Activated T-cell treated with anti-CD3 and anti-CD28 coated beads, Interleukin-2, amount 50 U/mL, for 4 hours (primary cell): ENCODE data around the gene ZPBP2. TPM values are rescaled to one million over a fixed set of nuclear protein-coding genes. Genes with fewer than 3 reads are reported as not detected.

ENCODE experiments used
- ATAC-seq, 2 donors: fragments of 200-7000 bp; cut with Tn5 transposase; one replicate each; pipeline ENCODE4 v1.10.0; 2021
- DNase-seq: peaks from one replicate; pipeline ENCODE4 v3.0.0-alpha.2; 2020
- H3K27me3 Mint-ChIP-seq: one replicate; pipeline ENCODE4 v1.8.0; 2021; ENCODE audit warnings: low read depth, mixed read lengths
- H3K36me3 Mint-ChIP-seq: one replicate; pipeline ENCODE4 v1.8.0; 2022; ENCODE audit warnings: mixed read lengths; ENCODE audit not compliant: insufficient read depth
- H3K4me1 Mint-ChIP-seq: one replicate; pipeline ENCODE4 v1.8.0; 2021; ENCODE audit warnings: low read depth, mixed read lengths
- H3K4me3 Mint-ChIP-seq: one replicate; pipeline ENCODE4 v1.8.0; 2021; ENCODE audit warnings: mild to moderate bottlenecking, moderate library complexity, mixed read lengths
- H3K9me3 Mint-ChIP-seq: one replicate; pipeline ENCODE4 v1.8.0; 2021; ENCODE audit warnings: mixed read lengths
- total RNA-seq, 3 donors: library from RNA; stranded (reverse); gene quantifications; one replicate each; pipeline ENCODE4 v1.2.1, GENCODE V29; 2021

The ZPBP2 gene
- total RNA-seq, 3 donors from 2014 or later, result 0.16 to 0.28 TPM; not detected in 1

DNA sequence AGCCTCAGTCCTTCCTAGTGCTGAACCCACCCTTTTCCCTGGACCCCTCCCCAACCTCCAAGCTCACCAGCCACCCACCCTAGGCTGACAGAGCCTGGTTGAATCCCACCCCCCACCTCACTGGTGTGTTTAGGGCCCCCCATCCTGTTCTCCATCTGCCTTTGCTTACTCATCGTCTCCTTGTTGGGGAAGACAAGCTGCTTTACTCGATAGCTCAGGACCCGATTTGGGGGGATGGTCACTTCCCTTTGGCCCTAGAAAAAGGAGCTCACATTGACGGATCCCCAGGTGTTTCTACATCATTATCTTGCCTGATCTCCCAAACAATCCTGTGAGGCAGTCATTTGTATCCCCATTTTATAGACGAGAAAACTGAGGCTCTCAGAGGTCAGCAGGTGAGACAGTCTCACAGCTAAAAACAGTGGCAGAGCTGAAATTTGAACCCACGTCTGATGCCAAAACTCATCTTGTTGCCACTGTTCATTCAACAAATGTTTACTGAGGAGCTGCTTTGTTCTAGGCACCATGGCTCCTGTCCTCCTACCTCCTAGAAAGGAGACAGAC lies 40.9 kb downstream of the ZPBP2 start:
- H3K36me3 Mint-ChIP-seq, result peaks cover 35% of the 10 kb centered on the region
- ATAC-seq, result no peak
- no peak overlapping the region for H3K4me3 Mint-ChIP-seq
- no peaks in the 10 kb centered on the region for H3K27me3 Mint-ChIP-seq
- H3K4me1 Mint-ChIP-seq, result peaks cover 6% of the 10 kb centered on the region
- no peaks in the 10 kb centered on the region for H3K9me3 Mint-ChIP-seq
- no peak for DNase-seq

- ATAC-seq (no peak), DNase-seq (no peak)
- Mint-ChIP-seq H3K36me3 (peaks cover 34% of the 10 kb centered on the region), H3K9me3 (no peaks in the 10 kb centered on the region), H3K4me3 (no peak overlapping the region), H3K4me1 (peaks cover 23% of the 10 kb centered on the region), H3K27me3 (no peaks in the 10 kb centered on the region)
Measured at GRCh38 chr17:39913989-39914388, 46.0 kb downstream of the ZPBP2 start.

DNA sequence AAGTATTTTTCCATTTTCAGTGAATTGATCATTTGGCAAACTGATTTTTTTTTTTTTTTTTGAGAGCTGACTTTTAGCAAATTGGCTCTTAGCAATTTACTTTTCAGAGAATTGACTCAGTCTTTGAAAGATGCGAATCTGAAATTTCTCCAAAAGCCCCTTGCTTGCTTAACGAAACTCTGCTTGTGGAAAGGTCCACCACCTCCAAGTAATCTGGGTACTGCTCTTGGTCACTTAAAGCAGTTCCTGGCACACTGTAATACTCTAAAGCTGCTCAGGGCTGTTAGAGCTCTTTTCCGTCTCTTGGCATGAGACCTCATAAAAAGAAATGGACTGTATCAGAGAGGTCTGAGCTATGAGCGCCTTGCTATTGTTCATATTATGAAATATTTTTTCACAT lies 47.6 kb downstream of the ZPBP2 start:
- Mint-ChIP-seq H3K36me3 (peaks cover 32% of the 10 kb centered on the region), H3K4me1 (peaks cover 31% of the 10 kb centered on the region), H3K4me3 (no peak overlapping the region), H3K9me3 (no peaks in the 10 kb centered on the region), H3K27me3 (no peaks in the 10 kb centered on the region)
- ATAC-seq (no peak), DNase-seq (no peak)

DNA sequence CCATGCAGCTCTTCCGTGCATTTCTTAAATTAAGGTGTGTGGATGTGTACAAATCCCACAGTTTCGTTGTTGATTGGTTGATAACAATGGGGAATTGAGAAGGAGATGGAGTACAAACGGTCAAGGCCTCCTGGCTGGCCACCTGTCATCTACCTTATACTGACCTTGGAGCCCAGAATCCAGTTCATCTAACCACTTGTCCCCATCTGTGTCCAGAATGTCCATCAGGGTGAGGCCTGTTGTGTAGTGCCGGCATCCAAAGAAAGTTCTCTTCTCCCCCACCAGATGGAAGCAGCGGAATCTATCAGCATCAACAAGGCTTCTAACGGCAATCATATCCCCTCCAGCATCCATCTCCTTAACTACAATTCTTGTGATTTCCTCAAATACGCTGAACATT lies 48.9 kb downstream of the ZPBP2 start:
- DNase-seq (no peak), ATAC-seq (no peak)
- H3K36me3 Mint-ChIP-seq, result peaks cover 33% of the 10 kb centered on the region
- H3K4me1 Mint-ChIP-seq, result peaks cover 45% of the 10 kb centered on the region
- H3K4me3 Mint-ChIP-seq, result no peak overlapping the region
- no peaks in the 10 kb centered on the region for H3K27me3 Mint-ChIP-seq
- H3K9me3 Mint-ChIP-seq, result no peaks in the 10 kb centered on the region

- Mint-ChIP-seq H3K4me1 (peaks cover 62% of the 10 kb centered on the region), H3K36me3 (peaks cover 29% of the 10 kb centered on the region), H3K4me3 (no peak overlapping the region), H3K27me3 (no peaks in the 10 kb centered on the region), H3K9me3 (no peaks in the 10 kb centered on the region)
- no peak for ATAC-seq
- no peak for DNase-seq
Measured at GRCh38 chr17:39919087-39919683, 51.2 kb downstream of the ZPBP2 start.

DNA sequence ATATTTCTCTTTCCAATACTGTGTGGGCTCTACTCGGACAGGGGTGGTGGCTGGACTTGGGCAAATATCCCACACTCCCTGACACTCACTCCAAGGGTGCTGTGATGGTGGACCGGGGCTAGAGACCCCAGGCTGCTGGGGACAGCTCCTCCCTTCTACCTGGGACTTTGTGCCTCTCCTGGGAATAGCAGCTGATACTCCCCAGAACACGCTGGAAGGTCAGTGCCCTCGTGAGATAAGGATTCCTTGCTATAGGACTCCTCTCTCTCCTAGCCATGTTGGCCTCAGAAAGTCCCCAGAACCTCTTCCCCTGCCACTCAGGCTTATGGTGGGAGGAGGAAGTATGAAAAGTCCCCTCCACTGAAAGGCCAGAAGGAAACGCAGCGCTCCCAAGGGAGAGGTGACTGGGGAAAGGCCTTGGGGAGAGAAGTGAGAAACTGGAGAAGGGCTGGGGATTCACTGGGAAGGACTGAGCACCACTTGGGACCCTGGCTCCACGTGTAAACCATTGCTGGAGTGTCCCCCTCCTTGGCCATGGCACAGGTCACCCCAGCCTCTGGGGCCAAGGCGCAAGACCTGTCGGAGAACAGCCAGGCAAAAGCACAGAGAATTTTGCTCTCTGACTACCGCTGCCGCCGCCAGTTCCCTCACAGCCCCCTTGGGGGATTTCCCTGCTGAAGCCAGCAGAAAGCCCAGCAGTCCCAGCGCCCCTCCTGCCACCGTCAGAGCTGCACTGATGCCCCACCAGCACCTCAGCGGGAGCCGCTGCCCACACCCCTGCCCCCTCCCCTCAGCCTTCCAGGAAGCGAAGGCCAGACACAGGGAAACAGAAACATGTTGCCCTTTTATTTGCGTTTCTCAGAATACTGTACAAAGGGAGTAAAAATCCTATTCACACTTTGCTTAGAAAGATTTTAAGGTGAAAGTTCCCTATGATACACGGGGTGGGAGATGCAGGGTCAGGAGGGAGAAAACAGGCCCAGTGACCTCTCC lies 52.5 kb downstream of the ZPBP2 start:
- ATAC-seq (peak; percentile 69 to 78), DNase-seq (peak; percentile 54)
- Mint-ChIP-seq H3K4me1 (peaks cover 72% of the 10 kb centered on the region), H3K4me3 (peak overlapping the region; percentile 50), H3K27me3 (no peaks in the 10 kb centered on the region), H3K9me3 (no peaks in the 10 kb centered on the region), H3K36me3 (peaks cover 30% of the 10 kb centered on the region)

DNA sequence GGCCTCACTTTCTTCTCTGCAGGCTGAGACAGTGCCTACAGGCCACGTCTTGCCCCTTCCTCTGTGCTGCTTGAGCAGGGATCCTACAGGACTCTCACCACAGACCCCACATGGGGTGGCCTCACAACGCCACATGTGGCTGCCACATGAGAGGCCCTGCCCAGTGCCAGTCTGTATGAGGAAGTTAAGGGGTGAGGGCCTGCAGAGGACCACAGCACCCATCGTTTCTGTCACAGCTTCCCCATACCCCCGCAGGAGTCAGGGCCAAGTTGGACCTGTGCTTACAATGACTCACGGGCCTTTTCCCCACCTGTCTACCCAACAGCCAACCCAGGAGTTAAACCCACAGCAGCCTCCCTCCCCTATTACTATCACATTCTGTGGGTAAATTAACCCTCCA lies 53.3 kb downstream of the ZPBP2 start:
- Mint-ChIP-seq H3K36me3 (peaks cover 26% of the 10 kb centered on the region), H3K27me3 (no peaks in the 10 kb centered on the region), H3K9me3 (no peaks in the 10 kb centered on the region), H3K4me3 (peak overlapping the region; percentile 37), H3K4me1 (peaks cover 79% of the 10 kb centered on the region)
- DNase-seq, result no peak
- ATAC-seq, result peak; percentile 52 to 53

- peaks cover 23% of the 10 kb centered on the region for H3K36me3 Mint-ChIP-seq
- no peaks in the 10 kb centered on the region for H3K9me3 Mint-ChIP-seq
- peaks cover 77% of the 10 kb centered on the region for H3K4me1 Mint-ChIP-seq
- DNase-seq, result no peak
- no peaks in the 10 kb centered on the region for H3K27me3 Mint-ChIP-seq
- no peak overlapping the region for H3K4me3 Mint-ChIP-seq
- ATAC-seq, result no peak
Measured at GRCh38 chr17:39922006-39922405, 54.0 kb downstream of the ZPBP2 start.

- DNase-seq (no peak), ATAC-seq (no peak)
- Mint-ChIP-seq H3K4me1 (peaks cover 72% of the 10 kb centered on the region), H3K36me3 (peaks cover 15% of the 10 kb centered on the region), H3K9me3 (no peaks in the 10 kb centered on the region), H3K27me3 (no peaks in the 10 kb centered on the region), H3K4me3 (peak overlapping the region; percentile 39)
Measured at GRCh38 chr17:39923230-39923629, 55.2 kb downstream of the ZPBP2 start.

GRCh38 chr17:39923836-39924690 lies 56.1 kb downstream of the ZPBP2 start:
- Mint-ChIP-seq H3K27me3 (no peaks in the 10 kb centered on the region), H3K4me3 (peak overlapping the region; percentile 90)

DNA sequence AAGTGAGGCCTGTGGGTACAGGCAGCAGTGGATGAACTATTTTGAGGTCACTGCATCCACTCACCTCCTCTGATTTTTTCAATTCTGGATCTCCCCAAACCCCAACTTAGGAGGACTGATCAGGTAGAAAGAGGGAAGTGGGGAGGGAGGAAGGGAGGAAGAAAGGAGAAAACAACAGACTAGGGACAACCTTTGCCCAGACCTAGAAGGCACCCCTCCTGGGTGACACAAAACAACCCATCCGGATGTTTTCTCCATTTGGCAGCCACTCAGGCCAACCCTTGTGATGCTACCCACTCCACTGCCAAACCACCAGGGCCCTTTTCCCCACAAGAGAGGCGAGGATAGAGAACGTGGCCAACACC lies 56.7 kb downstream of the ZPBP2 start:
- peaks cover 73% of the 10 kb centered on the region for H3K4me1 Mint-ChIP-seq
- H3K9me3 Mint-ChIP-seq, result no peaks in the 10 kb centered on the region
- H3K4me3 Mint-ChIP-seq, result peak overlapping the region; percentile 90
- peaks cover 13% of the 10 kb centered on the region for H3K36me3 Mint-ChIP-seq
- DNase-seq (no peak), ATAC-seq (no peak)
- no peaks in the 10 kb centered on the region for H3K27me3 Mint-ChIP-seq

More at GRCh38 chr17:39923836-39924690, 56.1 kb downstream of the ZPBP2 start:
- DNase-seq (no peak), ATAC-seq (no peak)
- Mint-ChIP-seq H3K9me3 (no peaks in the 10 kb centered on the region), H3K36me3 (peaks cover 13% of the 10 kb centered on the region), H3K4me1 (peaks cover 71% of the 10 kb centered on the region)

GRCh38 chr17:39925282-39926134 lies 57.5 kb downstream of the ZPBP2 start:
- DNase-seq, result no peak
- Mint-ChIP-seq H3K9me3 (no peaks in the 10 kb centered on the region), H3K4me3 (peak overlapping the region; percentile 90), H3K4me1 (peaks cover 70% of the 10 kb centered on the region), H3K27me3 (no peaks in the 10 kb centered on the region), H3K36me3 (peaks cover 11% of the 10 kb centered on the region)
- no peak for ATAC-seq

DNA sequence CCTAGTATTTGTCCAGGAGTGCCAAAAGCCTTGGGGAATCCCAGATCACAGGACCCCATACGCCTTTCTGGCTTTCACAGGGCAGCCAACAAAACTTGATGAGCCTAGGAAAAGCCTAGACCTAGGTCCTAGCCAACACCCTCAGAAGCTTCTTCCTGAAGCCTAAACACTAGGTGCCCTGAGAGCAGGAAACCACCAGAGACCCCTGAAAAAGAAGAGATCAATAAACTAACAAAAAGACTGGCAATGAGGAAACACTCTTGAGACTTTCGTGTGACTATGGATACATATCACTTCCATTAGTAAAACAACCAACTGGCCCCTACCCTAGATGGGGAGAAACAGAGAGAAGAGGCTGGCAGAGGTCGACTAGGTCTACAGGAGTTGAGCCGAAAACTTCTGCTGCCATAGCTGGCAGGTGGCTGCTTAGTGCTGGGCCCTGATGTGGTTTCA lies 58.2 kb downstream of the ZPBP2 start:
- ATAC-seq, result no peak
- Mint-ChIP-seq H3K4me1 (peaks cover 63% of the 10 kb centered on the region), H3K36me3 (peaks cover 11% of the 10 kb centered on the region), H3K9me3 (no peaks in the 10 kb centered on the region), H3K27me3 (no peaks in the 10 kb centered on the region), H3K4me3 (peak overlapping the region; percentile 90)
- no peak for DNase-seq
